ENCODE data around the gene NRG2. TPM values are rescaled to one million over a fixed set of nuclear protein-coding genes. Genes with fewer than 3 reads are reported as not detected.

Gene NRG2
- 0.20 and 0.44 TPM in 2 replicates for total RNA-seq

DNA sequence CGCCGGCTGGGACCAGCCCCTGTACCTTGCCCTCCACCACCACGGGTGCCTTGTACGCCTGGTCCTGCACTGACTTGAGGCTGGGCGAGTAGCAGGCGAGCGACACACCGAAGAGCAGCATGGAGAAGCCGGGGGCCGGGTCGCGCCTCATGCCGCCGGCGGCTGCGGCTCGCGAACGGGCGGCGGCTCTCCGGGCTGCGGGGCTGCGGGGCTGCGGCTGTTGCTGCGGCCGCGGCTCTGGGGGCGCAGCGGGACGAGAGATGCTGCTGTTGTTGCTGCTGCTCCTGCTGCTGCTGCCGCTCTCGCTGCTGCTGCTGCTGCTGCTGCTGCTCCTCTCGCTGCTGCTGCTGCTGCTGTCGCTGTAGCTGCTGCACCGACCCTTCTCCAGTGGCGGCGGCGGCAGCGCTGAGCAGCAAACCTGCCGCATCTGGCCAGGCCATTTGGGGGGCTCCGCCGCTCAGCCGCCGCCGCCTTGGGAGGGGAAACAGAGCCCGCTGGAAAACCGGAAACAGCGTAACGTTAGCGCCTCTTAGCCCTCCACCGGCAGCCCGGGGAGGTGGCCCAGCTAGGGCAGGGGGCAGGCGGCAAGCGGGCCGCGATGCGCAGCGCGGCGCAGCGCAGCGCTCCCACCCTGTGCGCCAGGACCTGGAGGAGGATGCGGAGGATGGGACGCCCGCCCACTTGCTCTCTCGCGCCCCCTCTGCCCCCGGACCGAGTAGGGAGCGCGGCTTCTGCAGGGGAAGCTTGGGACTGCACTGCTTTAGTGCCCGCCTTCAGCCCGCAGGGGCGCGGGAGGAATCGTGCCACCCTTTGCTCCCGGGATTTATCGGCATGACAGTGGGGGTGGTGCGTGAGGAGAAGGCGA lies at the start of gene NRG2:
Gene NRG2 (minus strand): TSS at position 657 of the 865 bp plus-strand sequence.
- DNase-seq (ENCODE audit: low read depth in 2 of 2) = peak; percentile 56 to 69

- no peak for DNase-seq (ENCODE audit: low read depth in 2 of 2)
Measured at GRCh38 chr5:140090251-140090650, 47.2 kb upstream of the NRG2 start.

DNA sequence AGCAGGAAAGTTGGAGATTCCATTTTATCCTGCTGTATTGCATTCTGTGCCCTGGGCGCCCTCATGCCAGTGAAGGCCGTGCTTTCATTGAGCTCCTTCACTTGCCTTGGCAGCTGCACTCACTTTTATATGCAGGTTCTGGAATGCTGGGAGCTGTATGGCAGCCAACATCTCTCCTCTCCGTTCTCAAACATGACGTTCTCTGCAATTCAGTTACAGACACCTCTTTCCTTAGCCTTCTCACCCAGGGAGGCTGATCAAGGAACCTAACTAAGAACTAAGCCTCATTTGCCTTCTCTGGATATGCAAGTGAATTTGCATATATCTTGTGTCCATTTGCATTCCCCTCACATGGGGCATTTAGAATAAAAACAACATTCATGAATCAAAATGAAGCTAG lies 41.4 kb upstream of the NRG2 start:
- no peak for DNase-seq (ENCODE audit: low read depth in 2 of 2)

DNA sequence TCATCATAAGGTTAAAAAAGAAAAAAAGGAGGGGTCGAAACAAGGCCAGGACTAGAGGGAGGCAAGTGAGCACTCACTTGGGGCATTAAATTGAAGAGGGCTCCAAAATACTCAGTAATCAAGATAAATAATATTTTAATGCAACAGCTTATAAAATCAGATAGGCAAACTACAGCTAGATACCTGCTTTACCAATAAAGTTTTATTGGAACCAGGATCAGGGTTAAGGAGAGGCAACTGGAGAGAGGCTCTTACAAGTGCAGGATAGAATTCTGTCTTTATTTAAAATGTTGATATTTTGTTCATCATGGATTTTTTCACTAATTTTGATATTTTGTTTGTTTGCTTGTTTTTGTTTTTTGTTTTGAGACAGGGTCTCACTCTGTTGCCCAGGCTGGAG lies 40.6 kb upstream of the NRG2 start:
- DNase-seq (ENCODE audit: low read depth in 2 of 2) = no peak

- no peak for DNase-seq (ENCODE audit: low read depth in 2 of 2)
Measured at GRCh38 chr5:140083120-140083519, 40.0 kb upstream of the NRG2 start.

DNA sequence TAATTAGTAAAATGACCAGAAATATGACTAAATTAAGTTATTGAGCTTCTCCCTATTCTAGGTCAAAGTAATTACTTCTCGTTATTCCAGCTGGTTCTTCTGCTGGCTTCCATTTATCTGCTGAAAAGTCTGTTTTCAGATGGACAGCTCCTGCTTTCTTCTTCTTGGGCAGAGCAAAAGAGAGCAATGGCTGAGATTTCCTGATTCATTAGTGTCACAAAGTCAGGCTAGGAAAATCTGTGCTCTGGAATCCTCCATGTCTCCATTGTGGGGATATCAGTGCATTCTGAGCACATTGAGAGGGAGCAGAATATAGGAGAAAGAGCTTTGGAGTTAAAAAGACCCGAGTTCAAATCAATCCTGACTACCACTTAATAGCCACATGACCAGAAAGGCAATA lies 33.7 kb upstream of the NRG2 start:
- no peak for DNase-seq (ENCODE audit: low read depth in 2 of 2)

- no peak for DNase-seq (ENCODE audit: low read depth in 2 of 2)
Measured at GRCh38 chr5:140076142-140076541, 33.0 kb upstream of the NRG2 start.

DNA sequence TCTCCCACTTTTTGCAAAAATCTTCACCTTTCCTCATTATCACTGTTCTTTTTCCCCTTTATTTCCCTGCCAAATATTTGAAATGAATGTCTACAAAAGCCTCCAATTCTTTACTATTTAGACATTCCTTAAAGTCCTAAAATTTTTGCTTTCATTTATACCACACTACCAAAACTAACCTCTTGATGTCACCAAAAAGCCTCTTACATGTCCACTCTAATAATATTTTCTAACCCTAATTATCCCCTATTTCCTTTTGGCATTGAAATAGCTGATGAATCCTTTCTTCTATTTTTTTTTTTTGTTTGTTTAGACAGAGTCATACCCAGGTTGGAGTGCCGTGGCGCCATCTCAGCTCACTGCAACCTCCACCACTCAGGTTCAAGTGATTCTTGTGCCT lies 32.3 kb upstream of the NRG2 start:
- peak; percentile 6 to 12 for DNase-seq (ENCODE audit: low read depth in 2 of 2)

- peak; percentile 7 to 35 for DNase-seq (ENCODE audit: low read depth in 2 of 2)
Measured at GRCh38 chr5:140073296-140073695, 30.2 kb upstream of the NRG2 start.

GRCh38 chr5:140072812-140073211 lies 29.7 kb upstream of the NRG2 start:
- DNase-seq (ENCODE audit: low read depth in 2 of 2) = no peak

DNA sequence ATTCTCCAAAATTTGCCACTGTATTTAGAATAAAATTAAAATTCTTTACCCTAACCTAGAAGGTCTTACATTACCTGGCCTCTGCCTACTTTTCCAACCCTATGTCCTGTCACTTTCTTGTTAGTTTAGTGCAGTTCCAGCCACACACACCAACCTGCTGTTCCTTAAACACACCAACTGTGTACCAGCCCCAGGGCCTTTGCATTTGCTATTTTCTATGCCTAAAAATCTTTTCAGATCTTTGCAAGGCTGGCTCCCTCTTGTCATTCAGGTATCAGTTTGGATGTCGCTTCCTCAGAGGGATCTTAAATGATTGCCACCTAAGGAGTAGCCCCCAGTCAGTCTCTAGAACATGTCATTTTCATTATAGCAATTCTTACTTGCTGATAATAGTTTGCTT lies 17.7 kb upstream of the NRG2 start:
- no peak for DNase-seq (ENCODE audit: low read depth in 2 of 2)

- DNase-seq (ENCODE audit: low read depth in 2 of 2) = no peak
Measured at GRCh38 chr5:140058212-140058932, 15.3 kb upstream of the NRG2 start.

DNA sequence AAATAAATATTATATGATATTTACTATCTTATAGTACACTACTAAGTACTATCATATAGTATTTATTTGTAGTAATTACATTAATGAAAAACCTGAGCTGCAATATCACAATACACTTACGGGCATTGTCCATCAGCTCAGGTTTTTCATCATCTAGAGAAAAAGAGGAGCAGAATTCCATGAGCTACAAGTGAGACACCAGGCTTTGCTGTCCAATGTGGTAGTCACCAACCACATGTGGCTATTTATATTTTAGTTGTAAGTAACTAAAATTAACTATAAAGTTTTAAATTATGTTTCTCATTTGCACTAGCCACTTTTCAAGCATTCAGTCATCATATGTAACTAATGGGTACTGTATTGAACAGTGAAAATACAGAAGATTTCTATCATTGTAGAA lies 13.8 kb upstream of the NRG2 start:
- DNase-seq (ENCODE audit: low read depth in 2 of 2) = no peak

GRCh38 chr5:140055152-140055551 lies 12.1 kb upstream of the NRG2 start:
- peak in 1 of 2 donors; percentile 1 for DNase-seq (ENCODE audit: low read depth in 2 of 2)

DNA sequence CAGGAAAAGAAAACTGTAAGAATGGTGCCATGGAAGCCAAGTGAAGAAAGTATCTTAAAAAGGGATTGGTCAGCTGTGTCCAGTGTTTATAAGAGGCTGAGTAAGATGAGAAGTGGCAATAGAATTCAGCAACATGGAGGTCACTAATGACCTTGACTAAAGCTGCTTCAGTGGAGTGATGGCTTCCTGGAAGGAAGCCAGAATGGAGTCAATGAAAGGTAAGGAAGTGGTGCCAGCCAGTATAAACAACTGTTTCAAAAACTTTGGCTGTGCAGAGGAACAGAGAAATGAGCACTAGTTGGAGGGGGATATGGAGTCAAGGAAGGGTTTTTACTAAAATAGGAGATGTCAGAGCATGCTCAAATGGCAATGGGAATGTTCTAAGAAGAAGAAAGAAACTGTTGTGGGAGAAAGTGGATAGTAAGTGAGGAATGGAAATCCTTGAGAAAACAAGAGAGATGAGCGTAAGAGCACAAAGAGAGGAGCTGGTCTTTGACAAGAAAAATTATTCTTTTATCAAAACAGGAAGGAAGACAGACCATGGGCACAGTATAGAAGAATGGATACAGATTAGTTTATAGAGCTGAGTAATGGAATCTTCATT lies 11.1 kb upstream of the NRG2 start:
- DNase-seq (ENCODE audit: low read depth in 2 of 2) = peak; percentile 47 to 88

DNA sequence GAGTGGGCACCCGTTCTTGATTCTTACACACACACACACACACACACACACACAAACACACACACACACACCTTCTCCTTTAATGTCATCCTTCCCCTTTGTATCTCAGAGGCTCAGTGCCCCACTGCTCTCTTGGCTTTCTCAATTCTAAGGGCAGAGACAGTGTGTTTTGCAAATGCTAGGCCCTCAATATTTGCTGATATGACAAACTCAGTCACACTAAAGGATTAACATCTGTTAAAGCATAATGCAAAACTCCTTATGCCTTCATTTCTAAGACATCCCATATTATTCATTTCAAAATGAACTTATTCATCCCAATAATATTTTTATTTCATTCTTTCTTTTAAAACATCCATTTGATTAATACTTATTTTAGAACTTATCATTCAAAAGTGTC lies 8.9 kb upstream of the NRG2 start:
- DNase-seq (ENCODE audit: low read depth in 2 of 2) = no peak

GRCh38 chr5:140049713-140050112 lies 6.6 kb upstream of the NRG2 start:
- peak in 1 of 2 donors; percentile 49 for DNase-seq (ENCODE audit: low read depth in 2 of 2)

- DNase-seq (ENCODE audit: low read depth in 2 of 2) = no peak
Measured at GRCh38 chr5:140049205-140049604, 6.1 kb upstream of the NRG2 start.

- no peak for DNase-seq (ENCODE audit: low read depth in 2 of 2)
Measured at GRCh38 chr5:140044041-140044440, 942 bp upstream of the NRG2 start.

DNA sequence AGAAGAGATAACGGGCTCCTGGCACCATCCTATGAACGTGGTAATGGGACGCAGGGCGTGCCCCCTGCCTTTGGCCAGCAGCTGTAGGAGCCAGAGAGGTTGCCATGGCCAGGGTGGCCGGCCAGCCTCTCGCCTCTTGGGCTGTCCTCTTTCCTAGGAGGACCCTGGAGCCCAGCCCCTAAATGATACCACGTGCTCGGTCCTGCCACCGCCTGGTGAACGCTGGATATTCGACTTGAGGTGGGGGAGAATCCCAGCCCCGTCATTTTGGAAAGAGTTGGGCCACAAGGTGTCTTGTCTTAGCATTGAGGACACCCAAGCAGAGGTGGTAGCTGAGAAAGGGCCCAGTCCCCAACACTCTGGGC lies 391 bp upstream of the NRG2 start:
- DNase-seq (ENCODE audit: low read depth in 2 of 2) = peak in 1 of 2 donors; percentile 25

DNA sequence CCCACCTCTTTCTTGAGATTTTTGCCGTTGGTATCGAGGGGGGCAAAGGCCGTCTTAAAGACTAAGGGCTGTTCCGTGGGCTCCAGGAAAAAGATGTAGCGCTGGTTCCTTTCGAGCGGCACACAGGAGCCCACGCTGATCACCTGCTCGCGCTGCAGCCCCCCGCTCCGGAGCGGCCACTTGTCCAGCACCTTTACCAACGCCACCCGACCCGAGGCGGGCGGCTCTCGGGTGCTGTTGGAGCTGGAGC lies 781 bp downstream of the NRG2 start:
- no peak for DNase-seq (ENCODE audit: low read depth in 2 of 2)

GRCh38 chr5:140041492-140042392 lies 1.4 kb downstream of the NRG2 start:
- DNase-seq (ENCODE audit: low read depth in 2 of 2) = peak; percentile 65 to 76

Data from lung microvascular endothelial cell (primary cell).